Activated T-helper 9 cell treated with anti-CD3 and anti-CD28 coated beads, Interleukin-2, amount 50 U/mL, for 16 hours (primary cell): ENCODE data around the gene ACSS3.
"Not testable (repeated sequence)": the region's sequence is repeated elsewhere in the genome, so short reads cannot be mapped to it uniquely, and the experiment has no call there.

Source experiments
- DNase-seq: peaks from one replicate; pipeline ENCODE4 v3.0.0-alpha.2; 2020; ENCODE audit warnings: low read depth

ACSS3 gene

GRCh38 chr12:81077686-81078441 is at the start of gene ACSS3:
Gene ACSS3, plus strand, starts transcription at chr12:81078079. Its CDS starts 42 bp downstream, at chr12:81078121.
- no peak for DNase-seq

GRCh38 chr12:81034926-81035325 is 43.0 kb upstream of the ACSS3 start:
- no peak for DNase-seq

GRCh38 chr12:81039231-81039630 is 38.6 kb upstream of the ACSS3 start:
- no peak for DNase-seq

GRCh38 chr12:81043979-81044740 is 33.7 kb upstream of the ACSS3 start:
- no peak for DNase-seq

- DNase-seq: not testable (repeated sequence)
Measured at GRCh38 chr12:81064971-81065370, 12.9 kb upstream of the ACSS3 start.

- no peak for DNase-seq
Measured at GRCh38 chr12:81070846-81071245, 7.0 kb upstream of the ACSS3 start.

GRCh38 chr12:81075539-81075938 is 2.3 kb upstream of the ACSS3 start:
- DNase-seq: no peak

- DNase-seq: no peak
Measured at GRCh38 chr12:81077329-81077685, 572 bp upstream of the ACSS3 start.

GRCh38 chr12:81078469-81079196 is 754 bp downstream of the ACSS3 start:
- DNase-seq: no peak

- no peak for DNase-seq
Measured at GRCh38 chr12:81079280-81080076, 1.6 kb downstream of the ACSS3 start.

GRCh38 chr12:81080431-81080983 is 2.6 kb downstream of the ACSS3 start:
- DNase-seq: no peak

- no peak for DNase-seq
Measured at GRCh38 chr12:81081726-81082125, 3.8 kb downstream of the ACSS3 start.

- no peak for DNase-seq
Measured at GRCh38 chr12:81083018-81083417, 5.1 kb downstream of the ACSS3 start.

- no peak for DNase-seq
Measured at GRCh38 chr12:81083906-81084513, 6.1 kb downstream of the ACSS3 start.

GRCh38 chr12:81084811-81085350 is 7.0 kb downstream of the ACSS3 start:
- no peak for DNase-seq

GRCh38 chr12:81085832-81086231 is 8.0 kb downstream of the ACSS3 start:
- DNase-seq: no peak

GRCh38 chr12:81086342-81086741 is 8.5 kb downstream of the ACSS3 start:
- no peak for DNase-seq

GRCh38 chr12:81088221-81088620 is 10.3 kb downstream of the ACSS3 start:
- no peak for DNase-seq

- no peak for DNase-seq
Measured at GRCh38 chr12:81089412-81089811, 11.5 kb downstream of the ACSS3 start.

GRCh38 chr12:81092053-81092452 is 14.2 kb downstream of the ACSS3 start:
- no peak for DNase-seq
